ENCODE results near the gene PPP1R3G. TPM values are rescaled to one million over a fixed set of nuclear protein-coding genes. Genes with fewer than 3 reads are reported as not detected.

Gene PPP1R3G
- total RNA-seq, 2 donors from 2014 or later: 0.07 to 0.47 TPM

- no peak for DNase-seq (ENCODE audit: low spot score in 2 of 2)
- Mint-ChIP-seq H3K27ac (no peak overlapping the region), H3K36me3 (no peaks in the 10 kb centered on the region), H3K9me3 (no peaks in the 10 kb centered on the region)
- ATAC-seq: no peak
Measured at GRCh38 chr6:5061152-5061551, 24.0 kb upstream of the PPP1R3G start.

- ATAC-seq (no peak), DNase-seq (ENCODE audit: low spot score in 2 of 2) (no peak)
- peaks cover 0 to 4% of the 10 kb centered on the region in 2 donors for H3K36me3 Mint-ChIP-seq
- peaks cover 0 to 4% of the 10 kb centered on the region in 2 donors for H3K9me3 Mint-ChIP-seq
- no peak overlapping the region for H3K27ac Mint-ChIP-seq
Measured at GRCh38 chr6:5063617-5064016, 21.5 kb upstream of the PPP1R3G start.

- H3K27ac Mint-ChIP-seq: no peak overlapping the region
- ATAC-seq (no peak), DNase-seq (ENCODE audit: low spot score in 2 of 2) (no peak)
- peaks cover 0 to 4% of the 10 kb centered on the region in 2 donors for H3K36me3 Mint-ChIP-seq
- peaks cover 0 to 4% of the 10 kb centered on the region in 2 donors for H3K9me3 Mint-ChIP-seq
Measured at GRCh38 chr6:5066456-5067093, 18.6 kb upstream of the PPP1R3G start.

GRCh38 chr6:5067305-5067704 lies 17.8 kb upstream of the PPP1R3G start:
- no peak for ATAC-seq
- peaks cover 0 to 4% of the 10 kb centered on the region in 2 donors for H3K9me3 Mint-ChIP-seq
- DNase-seq (ENCODE audit: low spot score in 2 of 2): no peak
- H3K27ac Mint-ChIP-seq: no peak overlapping the region
- peaks cover 0 to 4% of the 10 kb centered on the region in 2 donors for H3K36me3 Mint-ChIP-seq

- no peak for DNase-seq (ENCODE audit: low spot score in 2 of 2)
- no peak overlapping the region for H3K27ac Mint-ChIP-seq
- peaks cover 0 to 4% of the 10 kb centered on the region in 2 donors for H3K9me3 Mint-ChIP-seq
- peaks cover 0 to 4% of the 10 kb centered on the region in 2 donors for H3K36me3 Mint-ChIP-seq
- no peak for ATAC-seq
Measured at GRCh38 chr6:5068153-5068751, 16.9 kb upstream of the PPP1R3G start.

GRCh38 chr6:5071216-5071615 lies 13.9 kb upstream of the PPP1R3G start:
- DNase-seq (ENCODE audit: low spot score in 2 of 2): no peak
- Mint-ChIP-seq H3K27ac (no peak overlapping the region), H3K36me3 (peaks cover 0 to 4% of the 10 kb centered on the region in 2 donors), H3K9me3 (peaks cover 0 to 4% of the 10 kb centered on the region in 2 donors)
- no peak for ATAC-seq

GRCh38 chr6:5072440-5072839 lies 12.7 kb upstream of the PPP1R3G start:
- Mint-ChIP-seq H3K27ac (no peak overlapping the region), H3K36me3 (peaks cover 0 to 8% of the 10 kb centered on the region in 2 donors), H3K9me3 (no peaks in the 10 kb centered on the region)
- DNase-seq (ENCODE audit: low spot score in 2 of 2): no peak
- ATAC-seq: no peak

- ATAC-seq (no peak), DNase-seq (ENCODE audit: low spot score in 2 of 2) (no peak)
- Mint-ChIP-seq H3K36me3 (peaks cover 0 to 8% of the 10 kb centered on the region in 2 donors), H3K9me3 (no peaks in the 10 kb centered on the region), H3K27ac (no peak overlapping the region)
Measured at GRCh38 chr6:5073992-5074391, 11.1 kb upstream of the PPP1R3G start.

- Mint-ChIP-seq H3K9me3 (peaks cover 0 to 4% of the 10 kb centered on the region in 2 donors), H3K36me3 (peaks cover 0 to 8% of the 10 kb centered on the region in 2 donors), H3K27ac (no peak overlapping the region)
- ATAC-seq (no peak), DNase-seq (ENCODE audit: low spot score in 2 of 2) (no peak)
Measured at GRCh38 chr6:5076931-5077330, 8.2 kb upstream of the PPP1R3G start.

GRCh38 chr6:5078121-5078669 lies 6.9 kb upstream of the PPP1R3G start:
- no peak for ATAC-seq
- Mint-ChIP-seq H3K27ac (no peak overlapping the region), H3K36me3 (peaks cover 0 to 8% of the 10 kb centered on the region in 2 donors), H3K9me3 (peaks cover 0 to 4% of the 10 kb centered on the region in 2 donors)
- DNase-seq (ENCODE audit: low spot score in 2 of 2): no peak

GRCh38 chr6:5079692-5080091 lies 5.4 kb upstream of the PPP1R3G start:
- DNase-seq (ENCODE audit: low spot score in 2 of 2) (no peak), ATAC-seq (no peak)
- Mint-ChIP-seq H3K9me3 (peaks cover 0 to 4% of the 10 kb centered on the region in 2 donors), H3K36me3 (peaks cover 0 to 15% of the 10 kb centered on the region in 2 donors), H3K27ac (no peak overlapping the region)

GRCh38 chr6:5080574-5080973 lies 4.6 kb upstream of the PPP1R3G start:
- DNase-seq (ENCODE audit: low spot score in 2 of 2) (no peak), ATAC-seq (no peak)
- H3K27ac Mint-ChIP-seq: no peak overlapping the region

GRCh38 chr6:5081182-5081581 lies 4.0 kb upstream of the PPP1R3G start:
- peaks cover 0 to 4% of the 10 kb centered on the region in 2 donors for H3K9me3 Mint-ChIP-seq
- no peak for ATAC-seq
- no peak for DNase-seq (ENCODE audit: low spot score in 2 of 2)
- H3K36me3 Mint-ChIP-seq: peaks cover 0 to 16% of the 10 kb centered on the region in 2 donors
- H3K27ac Mint-ChIP-seq: no peak overlapping the region

More at GRCh38 chr6:5080574-5080973, 4.6 kb upstream of the PPP1R3G start:
- Mint-ChIP-seq H3K9me3 (peaks cover 0 to 4% of the 10 kb centered on the region in 2 donors), H3K36me3 (peaks cover 0 to 15% of the 10 kb centered on the region in 2 donors)

GRCh38 chr6:5081955-5082354 lies 3.2 kb upstream of the PPP1R3G start:
- ATAC-seq: no peak
- H3K9me3 Mint-ChIP-seq: peaks cover 0 to 4% of the 10 kb centered on the region in 2 donors
- no peak overlapping the region for H3K27ac Mint-ChIP-seq
- peaks cover 0 to 14% of the 10 kb centered on the region in 2 donors for H3K36me3 Mint-ChIP-seq
- DNase-seq (ENCODE audit: low spot score in 2 of 2): no peak

- peaks cover 0 to 13% of the 10 kb centered on the region in 2 donors for H3K36me3 Mint-ChIP-seq
- DNase-seq (ENCODE audit: low spot score in 2 of 2) (no peak), ATAC-seq (no peak)
- H3K9me3 Mint-ChIP-seq: peaks cover 0 to 4% of the 10 kb centered on the region in 2 donors
- no peak overlapping the region for H3K27ac Mint-ChIP-seq
Measured at GRCh38 chr6:5082487-5083306, 2.4 kb upstream of the PPP1R3G start.

GRCh38 chr6:5083307-5083583 lies 1.9 kb upstream of the PPP1R3G start:
- DNase-seq (ENCODE audit: low spot score in 2 of 2) (no peak), ATAC-seq (no peak)
- peaks cover 0 to 13% of the 10 kb centered on the region in 2 donors for H3K36me3 Mint-ChIP-seq
- H3K9me3 Mint-ChIP-seq: peaks cover 0 to 4% of the 10 kb centered on the region in 2 donors
- H3K27ac Mint-ChIP-seq: no peak overlapping the region

- H3K27ac Mint-ChIP-seq: no peak overlapping the region
- H3K9me3 Mint-ChIP-seq: peaks cover 0 to 4% of the 10 kb centered on the region in 2 donors
- peaks cover 0 to 13% of the 10 kb centered on the region in 2 donors for H3K36me3 Mint-ChIP-seq
- ATAC-seq (no peak), DNase-seq (ENCODE audit: low spot score in 2 of 2) (no peak)
Measured at GRCh38 chr6:5083813-5084359, 1.3 kb upstream of the PPP1R3G start.
